HCT116 (cell line): Measurements from ENCODE around the gene GPRC5A.

ENCODE experiments used
- CTCF ChIP-seq, 3 experiments: fragments of 200-600 bp in 1 of 3; sonication (generic) in 1 of 3; IDR thresholded peaks in 2 of 3; conservative IDR thresholded peaks in 1 of 3; 2 replicates each; pipeline ENCODE4 v1.5.1; 2012 to 2017; ENCODE audit warnings: low read depth in 2 of 3, low read length in 2 of 3, antibody characterized with exemption in 1 of 3, borderline replicate concordance in 1 of 3, control low read depth in 1 of 3, mild to moderate bottlenecking in 1 of 3, mixed read lengths in 1 of 3, mixed run types in 1 of 3, moderate library complexity in 1 of 3; ENCODE audit not compliant: insufficient read depth in 1 of 3
- EGR1 ChIP-seq: IDR thresholded peaks from 2 replicates; pipeline ENCODE4 v1.6.1; 2012; ENCODE audit warnings: low read depth
- EZH2 ChIP-seq: fragments of 200-600 bp; sonication (generic); IDR thresholded peaks from 2 replicates; pipeline ENCODE4 v1.6.1; 2017; ENCODE audit warnings: antibody characterized with exemption, mixed run types
- EZH2phosphoT487 ChIP-seq: fragments of 200-600 bp; IDR thresholded peaks from 2 replicates; pipeline ENCODE4 v1.6.1; 2018; ENCODE audit warnings: antibody characterized with exemption, borderline replicate concordance
- FOSL1 ChIP-seq: IDR thresholded peaks from 2 replicates; pipeline ENCODE4 v1.6.1; 2012; ENCODE audit warnings: low read depth
- JUND ChIP-seq: IDR thresholded peaks from 2 replicates; pipeline ENCODE4 v1.6.1; 2012
- MAX ChIP-seq: IDR thresholded peaks from 2 replicates; pipeline ENCODE4 v1.6.1; 2012
- POLR2A ChIP-seq: IDR thresholded peaks from 2 replicates; pipeline ENCODE4 v1.7.0; 2011; ENCODE audit warnings: borderline replicate concordance; ENCODE audit not compliant: insufficient read depth, insufficient read length; ENCODE audit errors: extremely low read depth
- POLR2AphosphoS5 ChIP-seq: IDR thresholded peaks from 2 replicates; pipeline ENCODE4 v1.6.1; 2011; ENCODE audit warnings: mild to moderate bottlenecking, low read depth, low read length, moderate library complexity
- RAD21 ChIP-seq: IDR thresholded peaks from 2 replicates; pipeline ENCODE4 v1.6.1; 2012; ENCODE audit warnings: low read depth, mild to moderate bottlenecking
- SRF ChIP-seq: IDR thresholded peaks from 2 replicates; pipeline ENCODE4 v1.6.1; 2012; ENCODE audit warnings: low read depth
- YY1 ChIP-seq: IDR thresholded peaks from 2 replicates; pipeline ENCODE4 v1.6.1; 2011; ENCODE audit warnings: low read length, low read depth, moderate library complexity, mild to moderate bottlenecking; ENCODE audit not compliant: insufficient replicate concordance; ENCODE audit errors: extremely low read depth
- ZFX ChIP-seq: fragments of 450-650 bp; IDR thresholded peaks from 2 replicates; pipeline ENCODE4 v1.6.1; 2017
- ZNF274 ChIP-seq: fragments of 200-500 bp; sonication (Bioruptor generic); IDR thresholded peaks from 2 replicates; pipeline ENCODE4 v1.6.1; 2014; ENCODE audit warnings: mild to moderate bottlenecking, low read depth, low read length, inconsistent platforms

- no peak for TF ChIP-seq POLR2A
- no peak for TF ChIP-seq CTCF (IDR thresholded peaks at IDR 0.05 in 2 of 3, conservative IDR thresholded peaks at IDR 0.05 in 1 of 3; ENCODE audit: borderline replicate concordance in 1 of 3, insufficient read depth in 1 of 3, low read depth in 2 of 3, low read length in 2 of 3)
- TF ChIP-seq ZNF274 = no peak
- no peak for TF ChIP-seq EZH2
- TF ChIP-seq POLR2AphosphoS5 = no peak
- TF ChIP-seq MAX = no peak
- no peak for TF ChIP-seq EZH2phosphoT487
- no peak for TF ChIP-seq FOSL1
- TF ChIP-seq RAD21 = no peak
- no peak for TF ChIP-seq ZFX
- TF ChIP-seq JUND = no peak
- TF ChIP-seq YY1 = no peak
- no peak for TF ChIP-seq SRF
- TF ChIP-seq EGR1 = no peak
Measured at GRCh38 chr12:12925388-12925787, 34.0 kb downstream of the GPRC5A start.
